NCI-H524 treated with DMSO at 0.1 percent for 48 hours (cell line): ENCODE data around the gene SRM.
"Not testable (repeated sequence)": the region's sequence is repeated elsewhere in the genome, so short reads cannot be mapped to it uniquely, and the experiment has no call there.

Experiments used
- DNase-seq: peaks from one replicate; lab custom pipeline; 2025; lab: John Stamatoyannopoulos, UW

The SRM gene

DNA sequence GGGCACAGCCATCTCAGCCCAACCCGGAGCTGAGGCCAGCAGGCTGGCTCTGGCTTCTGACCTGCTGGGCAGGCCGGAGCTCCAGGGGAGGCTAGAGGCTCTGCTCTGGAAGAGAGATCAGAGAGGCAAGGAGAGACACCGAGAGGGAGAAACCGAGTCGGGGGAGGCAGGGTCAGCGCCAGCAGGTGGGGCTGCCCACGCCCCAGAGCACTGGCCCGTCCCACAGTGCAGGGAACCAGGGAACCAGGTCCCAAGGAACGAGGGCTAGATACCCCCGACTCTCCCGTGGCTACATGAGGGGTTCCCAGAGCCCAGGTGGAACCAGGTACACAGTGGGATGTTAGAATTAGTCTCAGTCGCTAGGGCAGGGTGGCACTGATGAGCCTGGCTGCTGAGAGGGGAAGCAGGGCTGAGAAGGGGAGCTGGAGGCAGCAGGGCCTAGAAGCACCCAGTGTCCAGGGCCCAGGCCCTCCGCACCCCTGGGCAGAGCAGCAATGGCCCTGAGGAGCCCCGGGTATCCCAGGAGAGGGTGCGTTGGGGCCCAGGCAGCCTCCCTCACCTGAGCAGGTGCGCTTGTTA lies 14.9 kb downstream of the SRM start:
- no peak for DNase-seq

DNA sequence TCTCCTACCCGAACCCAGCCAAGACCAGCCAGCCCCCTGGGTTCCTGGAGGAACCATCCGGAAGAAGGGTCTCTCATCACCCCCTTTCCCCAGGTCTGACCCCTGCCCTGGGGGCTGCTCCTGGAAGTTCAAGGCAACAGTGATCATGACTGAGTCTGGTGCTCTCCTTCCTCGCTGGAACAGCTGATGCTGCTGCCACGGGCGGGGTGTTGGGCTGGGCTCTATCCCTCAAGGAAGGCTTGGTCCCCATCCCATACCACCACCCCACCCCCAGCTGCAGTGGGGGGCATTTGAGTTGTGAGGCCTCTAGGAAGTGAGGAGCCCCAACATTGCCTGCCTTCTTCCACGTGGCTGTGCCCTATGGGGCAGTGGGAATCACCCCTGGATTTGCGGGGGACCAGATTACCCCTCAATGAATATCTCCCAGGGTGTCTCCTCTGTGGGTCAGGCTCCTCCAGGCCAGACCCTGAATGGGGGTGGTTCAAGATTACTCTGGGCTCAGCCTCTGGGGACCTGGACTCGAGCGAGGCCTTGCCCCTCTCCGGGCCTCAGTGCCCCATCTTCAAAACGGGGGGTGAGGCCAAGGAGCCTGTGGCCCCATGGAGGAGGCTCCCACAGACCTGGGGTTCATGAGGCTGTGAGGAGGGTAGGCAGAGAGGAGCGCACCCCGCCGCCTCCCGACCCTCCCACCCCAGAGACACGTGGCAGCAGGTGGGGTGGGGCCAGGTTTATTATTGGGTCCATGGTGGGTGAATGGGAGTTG lies 15.6 kb downstream of the SRM start:
- no peak for DNase-seq

GRCh38 chr1:11042995-11043874 lies 16.6 kb downstream of the SRM start:
- DNase-seq = no peak

GRCh38 chr1:11042065-11042464 lies 17.8 kb downstream of the SRM start:
- DNase-seq = no peak

DNA sequence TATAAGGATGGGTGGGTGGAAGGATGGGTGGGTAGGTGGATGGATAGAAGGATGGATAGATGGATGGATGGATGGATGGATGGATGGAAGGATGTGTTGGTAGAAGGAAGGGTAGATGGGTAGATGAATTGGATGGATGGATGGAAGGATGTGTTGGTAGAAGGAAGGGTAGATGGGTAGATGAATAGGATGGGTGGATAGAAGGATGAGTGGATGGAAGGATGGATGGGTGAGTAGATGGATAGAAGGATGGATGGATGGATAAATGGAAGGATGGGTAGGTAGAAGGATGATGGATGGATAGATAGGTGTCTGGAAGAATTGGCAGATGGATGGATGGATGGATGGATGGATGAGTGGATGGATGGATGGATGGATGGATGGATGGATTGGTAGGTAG lies 18.8 kb downstream of the SRM start:
- DNase-seq = no peak

DNA sequence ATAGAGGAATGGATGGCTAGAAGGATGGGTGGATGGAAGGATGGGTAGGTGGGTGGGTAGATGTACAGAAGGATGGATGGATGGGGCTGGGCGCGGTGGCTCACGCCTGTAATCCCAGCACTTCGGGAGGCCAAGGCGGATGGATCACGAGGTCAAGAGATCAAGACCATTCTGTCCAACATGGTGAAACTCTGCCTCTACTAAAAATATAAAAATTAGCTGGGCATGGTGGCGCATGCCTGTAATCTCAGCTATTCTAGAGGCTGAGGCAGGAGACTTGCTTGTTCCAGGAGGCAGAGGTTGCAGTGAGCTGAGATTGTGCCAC lies 19.8 kb downstream of the SRM start:
- not testable (repeated sequence) for DNase-seq

- DNase-seq = no peak
Observed at GRCh38 chr1:11039351-11040104, 20.3 kb downstream of the SRM start.

DNA sequence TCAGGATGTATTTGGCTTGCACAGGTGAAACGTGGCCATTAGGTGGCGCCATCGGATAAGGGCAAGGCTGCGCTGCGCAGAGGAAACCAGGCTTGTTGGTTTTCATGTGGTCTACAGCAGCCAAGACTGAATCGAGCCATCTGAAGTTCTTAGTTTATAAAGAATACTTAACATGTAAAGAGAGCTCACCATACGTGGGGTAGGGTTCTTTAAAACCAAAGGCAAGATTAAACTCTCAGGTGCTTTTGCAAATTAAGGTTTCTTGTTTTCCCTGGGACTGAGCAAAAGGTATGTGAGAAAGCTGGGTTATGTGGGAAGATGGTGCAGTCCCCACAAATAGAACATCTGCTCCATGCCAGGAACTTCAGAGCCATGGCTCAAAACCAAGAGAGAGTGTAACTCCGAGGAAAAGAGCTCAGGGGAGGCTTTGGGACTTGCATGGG lies 22.1 kb downstream of the SRM start:
- DNase-seq = peak; percentile 28

DNA sequence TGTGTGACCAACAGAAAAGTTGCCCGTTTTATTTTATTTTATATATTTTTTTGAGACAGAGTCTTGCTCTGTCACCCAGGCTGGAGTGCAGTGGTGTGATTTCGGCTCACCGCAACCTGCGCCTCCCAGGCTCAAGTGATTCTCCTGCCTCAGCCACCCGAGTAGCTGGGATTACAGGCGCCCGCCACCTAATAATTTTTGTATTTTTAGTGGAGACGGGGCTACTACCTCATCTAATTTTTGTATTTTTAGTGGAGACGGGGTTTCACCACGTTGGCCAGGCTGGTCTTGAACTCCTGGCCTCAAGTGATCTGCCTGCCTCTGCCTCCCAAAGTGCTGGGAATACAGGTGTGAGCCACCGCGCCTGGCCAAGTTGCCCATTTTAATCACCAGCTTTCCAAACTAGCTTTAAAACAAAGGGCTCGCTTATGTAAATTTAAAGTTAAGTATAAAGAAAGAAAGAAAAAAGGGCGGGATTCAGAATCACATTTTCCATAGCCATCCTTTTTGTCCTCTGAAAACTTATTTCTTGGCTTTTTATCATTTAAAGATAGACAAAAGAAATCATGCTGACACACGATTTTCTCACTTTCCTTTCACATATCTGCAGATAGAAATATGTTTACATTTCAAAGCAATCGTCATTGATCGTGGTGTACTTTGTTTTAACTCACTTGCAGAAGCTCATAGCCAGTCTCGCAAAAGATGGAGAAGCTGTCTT lies 22.6 kb downstream of the SRM start:
- DNase-seq = not testable (repeated sequence)

GRCh38 chr1:11031624-11032262 lies 28.1 kb downstream of the SRM start:
- DNase-seq = no peak

- no peak for DNase-seq
Observed at GRCh38 chr1:11030865-11031264, 29.0 kb downstream of the SRM start.

DNA sequence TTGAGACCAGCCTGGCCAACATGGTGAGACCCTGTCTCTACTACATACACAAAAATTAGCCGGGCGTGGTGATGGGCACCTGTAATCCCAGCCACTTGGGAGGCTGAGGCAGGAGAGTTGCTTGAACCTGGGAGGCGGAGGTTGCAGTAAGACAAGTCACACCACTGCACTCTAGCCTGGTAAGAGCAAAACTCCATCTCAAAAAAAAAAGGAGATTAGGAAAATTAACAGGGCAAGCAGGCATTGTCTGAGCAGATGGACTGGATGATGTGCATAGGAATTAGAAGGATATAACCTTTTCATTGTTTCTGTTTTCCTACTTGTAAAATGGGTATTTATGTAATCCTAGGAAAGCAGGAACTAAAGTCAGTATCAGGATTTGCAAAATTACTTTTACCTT lies 31.8 kb downstream of the SRM start:
- DNase-seq = no peak

DNA sequence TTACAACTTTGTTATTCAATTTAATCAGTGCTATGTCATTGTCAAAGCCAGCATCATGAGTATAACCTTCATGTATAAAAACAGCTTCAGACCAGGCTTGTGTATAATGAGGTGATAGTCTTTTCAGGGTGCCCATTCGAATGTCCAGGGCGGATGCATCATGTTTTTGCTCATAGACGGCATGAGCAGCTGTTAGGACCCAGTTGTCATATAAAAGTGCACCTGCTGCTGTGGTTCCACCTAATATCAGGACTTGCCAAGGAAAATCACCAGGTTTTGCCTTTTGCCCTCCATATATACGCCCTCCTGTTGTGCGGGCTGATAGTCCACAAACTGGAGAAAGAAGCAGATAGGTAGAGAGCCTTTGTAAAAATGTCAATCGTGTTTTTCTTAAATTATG lies 32.5 kb downstream of the SRM start:
- DNase-seq = no peak

DNA sequence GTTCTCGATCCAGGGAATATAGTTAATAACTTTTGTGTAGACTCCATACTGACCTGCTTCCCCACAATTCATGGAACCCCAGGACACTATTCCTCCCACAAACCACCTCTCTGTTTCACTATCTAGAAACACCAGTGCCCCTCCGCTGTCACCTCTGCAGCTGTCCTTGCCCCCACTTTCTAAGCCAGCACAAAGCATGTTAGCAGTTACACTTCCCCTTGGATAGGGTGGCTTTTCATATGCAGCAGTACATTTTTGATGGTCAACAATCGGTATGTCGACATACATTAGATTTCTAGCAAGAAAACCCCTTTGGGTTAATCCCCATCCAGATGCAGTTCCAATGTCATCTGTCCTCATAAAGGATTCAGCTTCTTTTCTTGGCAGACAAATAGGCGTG lies 32.9 kb downstream of the SRM start:
- DNase-seq = no peak

GRCh38 chr1:11026052-11026451 lies 33.8 kb downstream of the SRM start:
- no peak for DNase-seq

DNA sequence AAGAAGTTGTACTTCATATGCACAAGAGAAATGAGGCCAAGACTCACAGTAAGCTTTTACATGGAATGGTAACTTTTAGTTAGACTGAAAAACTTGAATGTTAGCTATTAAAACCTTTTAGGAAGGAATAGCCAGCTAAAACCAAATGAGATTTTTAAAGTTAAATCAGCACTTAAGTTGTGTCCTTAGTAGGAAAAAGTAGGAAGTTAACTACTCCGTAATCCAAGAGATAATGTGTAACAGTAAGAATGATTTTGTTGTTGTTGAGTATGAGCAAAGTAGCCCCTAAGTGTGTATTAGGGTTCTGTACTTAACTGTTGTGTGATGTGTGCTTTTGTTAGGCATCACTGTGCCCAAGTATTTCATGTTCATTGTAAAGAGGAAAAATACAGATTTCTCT lies 34.2 kb downstream of the SRM start:
- no peak for DNase-seq

GRCh38 chr1:11024874-11025203 lies 35.0 kb downstream of the SRM start:
- no peak for DNase-seq

DNA sequence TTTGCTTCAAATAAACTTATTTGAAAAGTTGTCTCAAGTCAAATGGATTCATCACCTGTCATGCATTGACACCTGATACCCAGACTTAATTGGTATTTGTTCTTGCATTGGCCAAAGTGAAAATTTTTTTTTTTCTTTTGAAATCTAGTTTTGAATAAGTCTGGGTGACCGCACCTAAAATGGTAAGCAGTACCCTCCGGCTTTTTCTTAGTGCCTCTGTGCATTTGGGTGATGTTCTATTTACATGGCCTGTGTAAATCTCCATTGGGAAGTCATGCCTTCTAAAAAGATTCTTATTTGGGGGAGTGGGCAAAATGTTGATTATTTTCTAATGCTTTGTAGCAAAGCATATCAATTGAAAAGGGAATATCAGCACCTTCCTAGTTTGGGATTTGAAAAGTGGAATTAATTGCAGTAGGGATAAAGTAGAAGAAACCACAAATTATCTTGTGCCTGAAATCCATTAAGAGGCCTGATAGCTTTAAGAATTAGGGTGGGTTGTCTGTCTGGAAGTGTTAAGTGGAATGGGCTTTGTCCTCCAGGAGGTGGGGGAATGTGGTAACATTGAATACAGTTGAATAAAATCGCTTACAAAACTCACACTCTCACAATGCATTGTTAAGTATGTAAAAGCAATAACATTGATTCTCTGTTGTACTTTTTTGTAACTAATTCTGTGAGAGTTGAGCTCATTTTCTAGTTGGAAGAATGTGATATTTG lies 35.5 kb downstream of the SRM start:
- no peak for DNase-seq

GRCh38 chr1:11023201-11023600 lies 36.6 kb downstream of the SRM start:
- no peak for DNase-seq

DNA sequence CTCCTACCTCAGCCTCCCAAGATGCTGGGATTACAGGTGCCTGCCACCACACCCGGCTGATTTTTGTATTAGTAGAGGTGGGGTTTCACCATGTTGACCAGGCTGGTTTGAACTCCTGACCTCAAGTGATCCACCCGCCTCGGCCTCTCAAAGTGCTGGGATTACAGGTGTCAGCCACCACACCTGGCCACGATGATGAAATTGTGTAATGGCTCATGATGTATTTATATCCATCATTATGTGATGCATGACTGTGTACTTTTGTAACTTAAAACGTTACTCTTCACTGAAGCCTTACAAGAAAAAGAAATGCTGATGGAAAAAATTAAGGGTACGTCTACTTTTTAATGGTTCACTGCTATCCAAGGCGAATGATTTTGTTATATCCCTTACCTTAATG lies 39.8 kb downstream of the SRM start:
- no peak for DNase-seq

DNA sequence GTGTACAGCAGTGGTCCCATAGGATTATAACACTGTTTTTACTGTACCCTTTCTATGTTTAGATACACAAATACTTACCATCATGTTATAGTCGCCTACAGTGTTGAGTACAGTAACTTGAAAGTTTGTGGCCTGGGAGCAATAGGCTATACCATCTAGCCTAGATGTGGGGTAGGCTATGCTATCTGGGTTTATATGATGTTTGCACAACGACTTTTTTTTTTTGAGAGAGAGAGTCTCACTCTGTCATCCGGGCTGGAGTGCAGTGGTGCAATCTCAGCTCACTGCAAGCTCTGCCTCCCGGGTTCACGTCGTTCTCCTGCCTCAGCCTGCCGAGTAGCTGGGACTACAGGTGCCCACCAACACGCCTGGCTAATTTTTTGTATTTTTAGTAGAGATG lies 40.5 kb downstream of the SRM start:
- not testable (repeated sequence) for DNase-seq
